A172 (cell line): ENCODE data around the gene MAP4. TPM values are rescaled to one million over a fixed set of nuclear protein-coding genes. Genes with fewer than 3 reads are reported as not detected.
"Not testable (repeated sequence)": the region's sequence is repeated elsewhere in the genome, so short reads cannot be mapped to it uniquely, and the experiment has no call there.

ENCODE experiments used
- DNase-seq: peaks from one replicate; pipeline ENCODE4 v3.0.0-alpha.2; 2015; ENCODE audit warnings: low spot score
- total RNA-seq: library from RNA; depleted of rRNA; stranded (reverse); fragments of >200 nt; shearing (Covaris generic); gene quantifications from 2 replicates; pipeline ENCODE4 v1.2.3, GENCODE V29; 2014

The MAP4 gene
- total RNA-seq, 1 experiment from 2014 or later = 87.0 TPM

GRCh38 chr3:48015431-48016180, 610 bp downstream of the MAP4 start:
- DNase-seq = no peak

GRCh38 chr3:48014358-48014757, 1.9 kb downstream of the MAP4 start:
- DNase-seq = no peak

- DNase-seq = peak; percentile 53
These were observed 2.8 kb downstream of the MAP4 start for GRCh38 chr3:48013288-48013980.

- DNase-seq = no peak
These were observed 3.6 kb downstream of the MAP4 start for GRCh38 chr3:48012659-48013058.

- DNase-seq = not testable (repeated sequence)
These were observed 8.2 kb downstream of the MAP4 start for GRCh38 chr3:48008066-48008465.

- not testable (repeated sequence) for DNase-seq
These were observed 8.9 kb downstream of the MAP4 start for GRCh38 chr3:48007361-48007760.

- not testable (repeated sequence) for DNase-seq
These were observed 9.4 kb downstream of the MAP4 start for GRCh38 chr3:48006794-48007193.

- no peak for DNase-seq
These were observed 11.5 kb downstream of the MAP4 start for GRCh38 chr3:48004694-48005093.

GRCh38 chr3:48002787-48003186, 13.4 kb downstream of the MAP4 start:
- DNase-seq = no peak

- DNase-seq = no peak
These were observed 14.2 kb downstream of the MAP4 start for GRCh38 chr3:48001991-48002390.

GRCh38 chr3:48000212-48000611, 16.0 kb downstream of the MAP4 start:
- no peak for DNase-seq

GRCh38 chr3:47996440-47996839, 19.8 kb downstream of the MAP4 start:
- DNase-seq = no peak

GRCh38 chr3:47994180-47994579, 22.0 kb downstream of the MAP4 start:
- no peak for DNase-seq

GRCh38 chr3:47991341-47991740, 24.9 kb downstream of the MAP4 start:
- DNase-seq = no peak

GRCh38 chr3:47989981-47990440, 26.2 kb downstream of the MAP4 start:
- DNase-seq = peak; percentile 90

- DNase-seq = peak; percentile 19
These were observed 30.8 kb downstream of the MAP4 start for GRCh38 chr3:47985381-47985780.

GRCh38 chr3:47984075-47984728, 32.0 kb downstream of the MAP4 start:
- DNase-seq = peak; percentile 75

GRCh38 chr3:47980795-47981194, 35.4 kb downstream of the MAP4 start:
- no peak for DNase-seq

- DNase-seq = no peak
These were observed 37.1 kb downstream of the MAP4 start for GRCh38 chr3:47979070-47979469.

GRCh38 chr3:47978386-47978785, 37.8 kb downstream of the MAP4 start:
- DNase-seq = no peak

- no peak for DNase-seq
These were observed 40.0 kb downstream of the MAP4 start for GRCh38 chr3:47976135-47976732.

- DNase-seq = no peak
These were observed 41.2 kb downstream of the MAP4 start for GRCh38 chr3:47974974-47975470.
